Measurements from ENCODE around the gene SAXO2.
"Not testable (repeated sequence)": the region's sequence is repeated elsewhere in the genome, so short reads cannot be mapped to it uniquely, and the experiment has no call there.

The SAXO2 gene

DNA sequence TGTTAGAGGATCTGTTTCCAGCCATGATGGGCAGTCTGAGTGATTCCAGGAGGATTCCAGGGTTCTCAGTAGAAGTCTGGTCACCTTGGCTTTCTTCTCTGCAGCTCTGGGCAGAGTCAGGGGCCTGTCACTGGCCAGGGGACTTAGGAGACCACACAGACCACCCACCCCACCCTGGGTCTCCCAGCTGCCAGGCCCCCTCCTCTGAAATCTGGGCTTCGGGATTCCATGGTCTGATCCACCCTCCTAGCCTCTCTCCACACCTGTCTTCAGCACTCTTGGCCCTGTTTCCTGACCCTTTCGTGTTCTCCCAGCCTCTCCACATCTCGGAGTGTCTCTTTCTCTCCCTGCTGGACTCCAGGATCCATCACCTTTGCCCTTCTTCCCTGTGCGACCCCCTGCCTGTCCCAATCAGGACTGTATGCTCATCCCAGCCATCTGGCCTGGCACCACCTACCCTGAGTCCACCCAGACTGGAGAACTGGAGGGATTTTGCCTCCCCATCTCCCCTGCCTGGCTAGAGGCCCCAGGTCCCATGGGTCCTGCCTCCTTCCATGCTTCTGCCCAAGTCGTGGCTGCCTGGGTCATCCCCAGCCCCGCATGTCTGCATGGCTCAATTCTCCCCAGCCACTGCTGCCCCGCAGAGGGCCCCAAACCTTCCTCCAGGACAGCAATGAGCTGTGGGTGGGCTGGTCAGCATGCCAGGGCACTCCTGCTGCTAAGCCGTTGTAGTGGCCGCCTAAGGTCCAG is 52.3 kb downstream of the SAXO2 start:
- FAIRE-seq = no peak

DNA sequence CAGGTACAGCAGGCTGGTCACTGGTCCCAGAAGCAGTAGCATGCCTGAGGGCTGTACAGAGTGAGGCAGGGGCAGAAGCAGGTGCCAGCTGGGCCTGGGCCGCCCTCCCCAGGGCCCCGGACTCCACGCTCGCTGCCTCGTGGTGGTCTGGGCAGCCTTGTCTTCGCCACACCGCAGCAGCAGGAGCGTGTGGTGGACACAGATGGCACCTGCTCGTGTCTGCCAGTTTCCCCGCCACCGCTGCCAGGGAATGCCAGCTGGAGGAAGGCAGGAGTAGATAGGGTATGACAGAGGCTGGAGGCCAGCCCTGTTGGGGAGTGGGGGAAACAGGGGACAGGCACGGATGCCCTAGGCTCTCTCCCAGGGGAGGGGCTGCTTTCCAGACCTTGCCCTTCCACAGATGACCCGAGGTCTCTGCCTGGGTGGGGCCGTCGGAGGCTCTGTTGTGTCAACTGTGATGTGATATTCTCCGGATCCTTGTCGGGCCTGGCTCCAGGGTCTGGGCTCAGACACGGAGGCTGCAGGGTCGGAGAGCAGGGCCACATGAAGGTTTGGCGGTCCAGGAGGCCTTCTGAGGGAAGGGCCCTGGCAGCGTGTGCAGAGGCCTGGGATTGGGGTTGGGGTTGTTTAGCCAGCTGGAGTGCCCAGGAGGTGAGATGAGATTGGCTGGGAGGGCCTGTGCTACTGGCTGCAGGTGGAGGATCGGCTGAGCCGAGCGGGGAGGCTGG is 53.1 kb downstream of the SAXO2 start:
- no peak for FAIRE-seq

DNA sequence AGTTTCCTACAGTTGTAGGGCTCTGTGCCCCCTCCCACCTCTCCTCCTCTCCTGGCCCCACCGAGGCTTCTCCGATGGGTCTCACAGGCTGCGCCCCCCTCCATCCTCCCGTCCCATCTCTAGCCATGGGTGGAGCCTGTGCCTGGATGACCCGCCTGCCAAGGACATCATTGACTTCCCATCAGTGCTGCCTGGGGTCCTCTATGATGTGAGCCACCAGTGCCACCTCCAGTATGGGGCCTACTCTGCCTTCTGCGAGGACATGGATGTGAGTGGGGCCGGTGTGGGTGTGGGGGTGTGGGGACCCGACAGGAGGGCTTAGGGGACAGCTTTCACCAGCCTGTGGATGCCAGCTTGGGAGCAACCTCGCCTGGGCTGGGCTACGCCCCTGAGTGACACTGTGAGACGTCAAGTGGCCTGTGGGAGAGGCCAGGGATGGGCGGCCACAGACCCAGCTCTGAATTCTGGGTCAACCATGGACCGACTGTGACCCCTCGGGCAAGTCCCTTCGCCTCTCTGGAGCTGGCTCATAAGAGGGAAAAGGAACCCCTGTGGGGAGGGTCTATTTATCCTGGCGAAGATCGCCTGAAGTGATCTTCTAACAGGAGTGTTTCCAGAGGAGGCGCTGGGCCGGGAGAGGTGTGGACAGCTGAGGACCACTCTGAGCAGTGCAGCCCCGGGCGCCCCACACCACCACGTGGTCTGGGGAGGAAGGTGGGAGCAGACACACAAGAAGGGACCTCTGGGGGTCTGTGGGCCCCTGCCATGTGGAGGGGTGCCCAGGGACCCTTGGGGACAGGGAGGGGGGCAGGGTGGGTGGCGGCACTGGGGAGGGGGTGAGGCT is 53.9 kb downstream of the SAXO2 start:
- not testable (repeated sequence) for FAIRE-seq

DNA sequence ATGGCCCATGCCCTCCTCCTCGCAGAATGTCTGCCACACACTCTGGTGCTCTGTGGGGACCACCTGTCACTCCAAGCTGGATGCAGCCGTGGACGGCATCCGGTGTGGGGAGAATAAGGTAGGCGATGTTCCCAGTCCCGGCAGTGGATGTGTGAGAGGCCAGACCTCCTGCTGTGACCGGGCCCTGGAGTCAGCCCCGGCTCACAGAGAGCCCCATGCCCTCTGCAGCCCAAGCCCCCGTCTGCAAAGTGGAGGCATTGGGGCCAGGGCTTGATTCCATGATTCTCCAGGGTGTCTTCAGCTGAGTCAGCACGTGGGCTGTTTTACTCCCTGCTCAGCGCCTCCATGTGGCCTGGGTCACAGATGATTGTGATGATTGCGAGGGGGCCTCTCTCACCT is 54.5 kb downstream of the SAXO2 start:
- no peak for FAIRE-seq

DNA sequence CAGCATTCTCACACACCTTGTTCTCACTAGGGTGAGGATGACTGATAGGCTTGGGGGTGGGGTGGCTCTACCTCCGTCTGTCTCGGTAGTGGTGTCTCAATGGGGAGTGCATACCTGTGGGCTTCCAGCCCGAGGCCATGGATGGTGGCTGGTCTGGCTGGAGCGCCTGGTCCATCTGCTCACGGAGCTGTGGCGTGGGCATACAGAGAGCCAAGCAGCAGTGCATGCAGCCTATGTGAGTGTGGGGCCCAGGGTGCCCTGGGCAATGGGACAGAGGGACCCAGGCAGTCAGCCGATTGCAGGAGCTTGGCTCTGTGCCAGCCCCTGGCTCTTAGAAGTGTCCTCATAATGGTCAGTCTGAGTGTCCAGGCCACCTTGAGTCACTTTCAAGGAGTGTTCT is 54.9 kb downstream of the SAXO2 start:
- FAIRE-seq = not testable (repeated sequence)

DNA sequence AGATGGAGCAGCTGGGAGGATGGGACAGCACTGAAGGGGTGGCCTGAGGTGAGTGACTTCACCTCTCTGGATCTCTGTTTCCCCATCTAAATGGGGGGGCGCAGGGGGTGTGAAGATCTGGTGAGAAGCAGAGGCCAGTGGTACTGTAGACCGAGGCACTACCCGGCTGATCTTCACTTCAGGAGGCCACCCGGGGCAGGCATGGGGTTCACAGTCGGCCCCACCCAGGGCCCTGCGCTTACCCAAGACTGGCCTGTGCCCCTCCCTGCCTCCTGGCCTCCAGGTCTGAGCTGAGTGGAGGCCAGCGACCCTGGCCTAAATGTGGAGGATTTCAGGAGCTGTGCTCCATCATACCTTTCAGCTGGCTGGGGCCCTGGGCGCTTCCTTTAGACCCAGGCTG is 55.7 kb downstream of the SAXO2 start:
- not testable (repeated sequence) for FAIRE-seq

DNA sequence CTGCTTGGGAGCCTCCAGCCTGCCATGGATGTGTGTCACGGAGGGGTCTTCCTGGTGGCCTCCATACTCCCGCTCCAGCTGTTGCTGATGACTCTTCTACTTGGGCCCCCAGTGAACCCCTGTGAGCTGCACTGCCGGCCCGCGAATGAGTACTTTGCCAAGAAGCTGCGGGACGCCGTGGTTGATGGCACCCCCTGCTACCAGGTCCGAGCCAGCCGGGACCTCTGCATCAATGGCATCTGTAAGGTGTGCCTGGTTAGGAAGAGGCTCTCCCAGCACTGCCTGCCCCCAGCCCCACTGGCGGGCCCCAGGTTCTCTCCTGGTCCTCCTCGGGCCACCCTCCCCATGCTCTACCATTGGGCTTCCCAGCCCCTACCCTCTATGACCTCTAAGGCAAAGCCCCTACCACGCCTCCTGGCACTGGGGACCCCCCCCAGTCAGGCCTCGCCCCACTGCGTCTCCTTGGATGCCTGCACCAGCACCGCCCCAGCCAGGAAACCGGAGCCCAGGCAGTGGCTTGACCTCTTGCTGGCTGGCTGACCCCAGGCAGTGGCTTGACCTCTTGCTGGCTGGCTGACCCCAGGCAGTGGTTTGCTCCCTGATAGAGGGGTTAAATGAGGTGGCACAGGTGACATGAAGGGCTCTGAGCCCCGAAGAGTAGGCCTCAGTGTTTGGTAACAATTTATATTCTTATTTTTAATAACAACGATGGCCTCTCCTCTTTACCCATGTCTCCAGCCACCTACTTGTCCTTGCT is 57.1 kb downstream of the SAXO2 start:
- FAIRE-seq = not testable (repeated sequence)

DNA sequence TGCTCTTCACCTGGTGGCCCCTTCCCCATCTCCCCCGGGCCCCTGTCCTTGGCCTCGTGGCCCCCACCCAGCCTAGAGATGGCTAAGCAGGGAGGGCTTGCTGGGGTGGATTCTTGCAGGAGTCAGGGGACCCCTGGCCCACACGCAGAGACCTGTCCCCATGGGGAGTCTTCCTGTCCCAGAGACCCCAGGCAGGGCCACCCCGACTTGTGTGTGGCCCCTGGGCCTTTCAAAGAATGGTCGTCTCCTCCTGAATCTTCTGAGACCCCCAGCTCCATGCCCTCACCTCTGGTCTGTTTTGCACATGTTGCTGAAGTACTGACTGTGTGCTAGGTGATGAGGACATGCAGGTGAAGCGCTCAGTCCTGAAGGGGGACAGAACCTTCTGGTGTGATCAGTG is 58.2 kb downstream of the SAXO2 start:
- not testable (repeated sequence) for FAIRE-seq

DNA sequence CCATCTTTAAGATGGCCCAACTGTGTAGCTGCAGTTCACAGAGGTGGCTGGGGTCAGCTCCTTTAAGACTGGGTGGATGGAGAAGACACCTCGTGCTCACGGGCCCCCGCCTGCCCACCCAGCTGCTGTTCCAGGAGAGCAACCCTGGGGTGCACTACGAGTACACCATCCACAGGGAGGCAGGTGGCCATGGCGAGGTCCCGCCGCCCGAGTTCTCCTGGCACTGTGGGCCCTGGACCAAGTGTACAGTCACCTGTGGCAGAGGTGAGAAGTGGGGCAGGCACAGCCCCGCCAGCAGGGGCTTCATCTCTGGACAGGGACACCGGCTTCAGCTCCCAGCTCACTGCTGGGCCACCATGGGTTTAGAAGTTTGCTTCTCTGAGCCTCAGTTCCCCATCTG is 59.9 kb downstream of the SAXO2 start:
- FAIRE-seq = not testable (repeated sequence)

DNA sequence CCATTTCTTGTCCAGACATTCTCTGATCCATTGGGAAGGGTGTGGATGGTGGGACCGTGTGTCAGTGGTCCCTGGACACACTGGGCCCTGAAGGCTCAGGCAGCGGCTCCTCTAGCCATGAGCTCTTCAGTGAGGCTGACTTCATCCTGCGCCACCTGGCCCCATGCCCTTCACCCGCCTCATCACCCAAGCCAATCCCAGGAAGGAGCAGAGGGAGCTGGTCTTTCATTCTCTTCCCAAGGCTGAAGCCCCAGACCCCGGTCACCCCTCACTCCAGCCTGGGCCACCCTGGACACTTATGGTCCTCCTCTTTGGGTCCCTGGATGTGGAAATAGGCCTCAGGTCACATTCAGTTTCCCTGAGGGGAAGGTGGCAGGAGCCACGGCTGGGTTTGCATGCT is 62.2 kb downstream of the SAXO2 start:
- FAIRE-seq = not testable (repeated sequence)

DNA sequence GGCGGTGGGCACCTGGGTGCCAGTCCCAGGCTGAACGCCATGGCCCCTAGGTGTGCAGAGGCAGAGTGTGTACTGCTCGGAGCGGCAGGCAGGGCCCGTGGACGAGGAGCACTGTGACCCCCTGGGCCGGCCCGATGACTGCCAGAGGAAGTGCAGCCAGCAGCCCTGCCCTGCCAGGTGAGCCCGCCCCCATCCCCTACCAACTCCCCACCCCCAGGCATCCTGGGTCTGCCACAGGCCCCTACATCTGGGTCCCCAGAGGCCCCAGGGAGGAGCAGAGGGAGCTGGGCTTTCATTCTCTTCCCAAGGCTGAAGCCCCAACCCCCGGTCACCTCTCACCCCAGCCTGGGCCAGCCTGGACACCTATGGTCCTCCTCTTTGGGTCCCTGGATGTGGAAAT is 63.0 kb downstream of the SAXO2 start:
- not testable (repeated sequence) for FAIRE-seq

DNA sequence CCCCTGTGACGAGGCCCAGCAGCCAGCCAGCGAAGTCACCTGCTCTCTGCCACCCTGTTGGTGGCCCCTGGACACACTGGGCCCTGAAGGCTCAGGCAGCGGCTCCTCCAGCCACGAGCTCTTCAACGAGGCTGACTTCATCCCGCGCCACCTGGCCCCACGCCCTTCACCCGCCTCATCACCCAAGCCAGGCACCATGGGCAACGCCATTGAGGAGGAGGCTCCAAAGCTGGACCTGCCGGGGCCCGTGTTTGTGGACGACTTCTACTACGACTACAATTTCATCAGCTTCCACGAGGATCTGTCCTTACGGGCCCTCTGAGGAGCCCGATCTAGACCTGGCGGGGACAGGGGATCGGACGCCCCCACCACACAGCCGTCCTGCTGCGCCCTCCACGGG is 64.3 kb downstream of the SAXO2 start:
- not testable (repeated sequence) for FAIRE-seq

DNA sequence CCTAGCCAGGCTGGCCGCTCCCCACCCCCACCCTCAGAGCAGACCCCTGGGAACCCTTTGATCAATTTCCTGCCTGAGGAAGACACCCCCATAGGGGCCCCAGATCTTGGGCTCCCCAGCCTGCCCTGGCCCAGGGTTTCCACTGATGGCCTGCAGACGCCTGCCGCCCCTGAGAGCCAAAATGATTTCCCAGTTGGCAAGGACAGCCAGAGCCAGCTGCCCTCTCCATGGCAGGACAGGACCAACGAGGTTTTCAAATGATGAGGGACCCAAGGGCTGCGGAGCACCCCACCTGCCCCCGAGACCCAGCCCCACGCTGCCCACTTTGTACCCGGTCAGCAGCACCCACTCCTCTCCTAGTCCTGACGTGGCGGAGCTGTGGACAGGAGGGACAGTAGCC is 64.8 kb downstream of the SAXO2 start:
- FAIRE-seq = not testable (repeated sequence)

DNA sequence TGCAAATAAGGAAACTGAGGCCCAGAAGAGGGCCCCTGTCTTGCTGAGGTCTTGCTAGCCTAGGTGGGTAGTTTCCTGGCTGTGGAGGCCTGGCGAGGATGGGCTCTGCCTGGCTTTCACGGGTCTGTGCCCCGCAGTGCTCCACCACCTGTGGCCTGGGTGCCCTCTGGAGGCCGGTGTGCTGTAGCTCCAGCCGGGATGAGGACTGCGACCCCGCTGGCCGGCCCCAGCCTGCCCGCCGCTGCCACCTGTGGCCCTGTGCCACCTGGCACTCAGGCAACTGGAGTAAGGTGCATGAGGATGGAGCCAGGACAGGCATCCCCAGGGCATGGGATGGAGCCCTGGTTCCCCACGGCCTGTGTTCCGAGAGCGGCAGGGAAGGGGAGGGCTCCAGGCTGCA is 66.4 kb downstream of the SAXO2 start:
- not testable (repeated sequence) for FAIRE-seq

DNA sequence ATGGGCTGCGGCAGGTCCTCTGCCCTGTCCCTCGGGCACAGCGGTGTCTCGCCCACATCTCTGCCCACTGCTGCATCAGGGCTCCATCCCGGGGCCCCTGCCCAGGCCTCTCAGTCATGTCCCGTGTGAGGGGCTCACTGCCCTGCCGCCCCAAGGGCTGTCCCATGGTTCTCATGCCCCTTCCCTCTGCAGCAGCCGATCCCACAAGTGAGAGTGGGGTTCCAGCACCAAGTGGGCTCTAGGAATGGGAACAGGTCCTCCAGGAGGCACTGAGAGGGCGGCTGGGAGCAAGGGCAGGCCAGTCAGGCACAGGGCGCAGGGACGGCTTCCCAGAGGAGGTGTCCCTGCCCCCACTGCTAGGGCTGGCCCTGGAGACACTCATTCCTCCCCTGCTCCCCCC is 68.3 kb downstream of the SAXO2 start:
- not testable (repeated sequence) for FAIRE-seq

DNA sequence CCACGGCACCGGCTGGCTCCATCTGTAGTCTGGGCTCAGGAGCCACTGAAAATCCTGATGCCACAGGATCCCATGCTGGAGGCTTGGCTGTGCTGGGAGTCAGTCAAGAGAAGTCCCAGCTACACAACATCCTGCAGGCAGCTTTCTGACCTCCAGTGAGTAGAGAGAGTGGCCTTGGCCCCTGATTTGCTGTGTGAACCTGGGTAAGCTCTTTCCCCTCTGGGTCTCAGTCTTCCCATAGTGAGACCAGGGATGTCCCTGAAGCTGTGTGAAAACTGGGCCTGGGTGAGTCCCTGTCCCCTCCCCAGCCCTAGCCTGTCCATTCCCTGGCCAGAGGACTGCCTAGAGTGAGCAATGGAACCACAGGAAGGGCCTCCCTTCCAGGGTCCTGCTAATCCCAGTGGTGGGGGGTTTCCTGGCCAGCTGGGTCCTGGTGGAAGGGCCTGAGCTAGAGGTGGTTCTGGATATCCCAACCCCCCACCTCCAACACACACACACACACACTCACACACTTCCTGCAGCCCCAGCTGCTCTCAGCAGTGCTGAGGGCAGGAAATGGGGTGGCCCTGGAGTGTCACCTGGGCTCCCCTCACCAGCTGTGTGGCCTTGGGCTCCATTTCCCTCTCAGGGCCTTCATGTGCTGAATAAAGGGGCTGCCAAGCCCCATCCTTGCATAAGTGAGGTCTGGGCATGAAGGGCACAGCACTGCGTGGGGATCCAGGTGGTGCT is 69.1 kb downstream of the SAXO2 start:
- not testable (repeated sequence) for FAIRE-seq

DNA sequence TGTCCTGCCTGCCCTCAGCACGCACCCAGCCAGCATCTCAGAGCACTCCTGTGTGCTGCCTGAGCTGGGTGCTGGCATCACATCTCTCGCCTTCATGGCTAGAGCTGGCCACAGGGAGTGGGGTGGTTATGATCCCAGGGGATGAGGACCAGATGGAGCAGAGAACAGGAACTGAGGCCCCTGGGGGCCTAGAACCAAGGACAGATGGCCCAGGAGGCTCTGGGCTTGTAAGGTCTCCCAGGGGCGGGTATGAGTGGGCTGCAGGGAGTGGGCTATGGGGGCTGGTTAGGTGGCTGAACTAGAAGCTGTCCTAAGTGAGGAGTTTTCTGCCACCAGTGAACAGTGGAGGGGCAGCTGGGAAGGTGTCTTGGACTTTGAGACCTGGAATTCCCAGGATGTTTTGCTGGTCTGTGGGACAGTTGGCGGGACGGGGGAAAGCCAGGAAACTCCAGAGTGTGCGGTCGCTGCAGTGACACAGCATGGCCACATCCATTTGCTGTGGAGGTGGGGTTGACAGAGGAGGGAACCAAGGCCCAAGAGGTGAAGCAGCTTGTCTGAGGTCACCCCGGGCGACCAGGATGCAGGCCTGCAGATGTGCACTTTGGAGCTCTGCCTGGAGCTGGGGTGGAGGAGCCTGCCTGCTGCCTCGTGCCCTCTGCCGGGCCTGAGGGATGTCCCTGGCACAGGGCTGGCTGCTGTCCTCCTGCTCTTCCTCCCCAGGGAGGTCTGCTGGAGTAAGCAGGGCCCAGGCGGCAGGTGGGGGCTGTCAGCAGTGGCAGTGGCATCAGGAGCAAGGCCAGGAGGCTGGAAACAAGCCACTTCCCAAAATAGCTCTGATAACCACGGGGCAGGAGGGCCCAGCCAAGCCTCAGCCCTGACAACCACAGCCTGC is 70.3 kb downstream of the SAXO2 start:
- not testable (repeated sequence) for FAIRE-seq

DNA sequence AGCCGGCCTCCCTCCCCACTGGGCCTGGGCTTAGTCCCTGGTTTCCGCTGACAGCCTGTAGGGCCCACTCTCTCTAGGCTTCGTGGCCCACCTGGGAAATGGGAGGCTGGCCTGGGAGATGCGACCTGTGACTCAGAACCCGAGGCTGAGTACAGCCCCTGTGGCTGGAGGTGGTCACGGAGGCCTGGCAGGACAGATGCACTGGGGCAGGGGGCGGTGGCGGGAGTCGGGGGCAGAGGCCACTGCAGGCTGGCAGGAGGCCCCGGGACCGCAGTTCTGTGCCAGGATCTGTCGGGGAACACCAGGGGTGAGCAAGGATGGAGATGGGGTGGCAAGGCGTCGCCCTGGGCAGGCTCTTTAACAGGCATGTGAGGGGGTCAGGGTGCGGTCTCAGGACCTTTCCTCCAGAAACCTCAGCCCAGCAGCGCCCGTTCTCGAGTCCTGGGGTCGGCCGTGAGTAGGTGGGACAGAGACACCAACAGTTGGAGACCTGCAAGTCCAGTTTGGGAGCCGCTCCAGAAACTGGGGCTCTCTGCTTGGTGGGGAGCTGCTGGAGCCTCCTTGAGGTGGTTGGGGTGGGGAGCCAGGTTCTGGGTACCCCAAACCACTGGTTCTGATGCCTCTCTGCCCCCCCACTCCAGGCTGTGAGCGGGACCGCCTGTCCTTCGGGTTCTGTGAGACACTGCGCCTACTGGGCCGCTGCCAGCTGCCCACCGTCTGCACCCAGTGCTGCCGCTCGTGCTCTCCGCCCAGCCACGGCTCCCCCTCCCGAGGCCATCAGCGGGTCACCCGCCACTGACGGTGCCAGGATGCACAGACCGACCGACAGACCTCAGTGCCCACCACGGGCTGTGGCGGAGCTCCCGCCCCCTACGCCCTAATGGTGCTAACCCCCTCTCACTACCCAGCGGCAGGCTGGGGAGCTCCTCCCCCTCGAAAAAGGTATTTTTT is 71.3 kb downstream of the SAXO2 start:
- FAIRE-seq = not testable (repeated sequence)

Data from colon (tissue), 2 donors.